B cell (primary cell): ENCODE results near the gene FBP1. TPM values are rescaled to one million over a fixed set of nuclear protein-coding genes. Genes with fewer than 3 reads are reported as not detected.

Experiments used
- ATAC-seq: fragments of 200-7000 bp; cut with Tn5 transposase; one replicate; pipeline ENCODE4 v1.10.0; 2021; ENCODE audit warnings: low read depth, mild to moderate bottlenecking, moderate number of reproducible peaks, moderate library complexity
- CTCF ChIA-PET: fragments of 350-600 bp; sonication (Branson Sonifier 250); formaldehyde crosslinking; loops from one replicate; lab custom pipeline; 2021; ENCODE audit warnings: antibody characterized with exemption, inconsistent platforms; lab: Charles Lee
- POLR2A ChIA-PET: fragments of 350-600 bp; sonication (Branson Sonifier 250); formaldehyde crosslinking; loops from one replicate; lab custom pipeline; 2021; ENCODE audit warnings: antibody characterized with exemption; lab: Charles Lee
- DNase-seq: peaks from one replicate; pipeline ENCODE4 v3.0.0; 2013
- H2AFZ ChIP-seq: 2 replicates; pipeline ENCODE4 v1.6.1; 2012; ENCODE audit warnings: mild to moderate bottlenecking, low read depth, low read length; ENCODE audit not compliant: insufficient read depth, poor library complexity, severe bottlenecking
- H3K27ac ChIP-seq, 2 donors: 1 replicate in 1 of 2; 2 replicates in 1 of 2; pipeline ENCODE4 v1.5.1; 2012 to 2013; ENCODE audit warnings: low read length in 2 of 2, mild to moderate bottlenecking in 2 of 2, moderate library complexity in 1 of 2
- H3K27me3 ChIP-seq, 4 experiments: fragments of 200-600 bp in 1 of 4; sonication (generic) in 1 of 4; replicated peaks in 1 of 4; 1 replicate in 2 of 4; 2 replicates in 2 of 4; pipeline versions ENCODE4 v1.6.1 to v1.7.0; 2013 to 2016; ENCODE audit warnings: low read length in 3 of 4, mild to moderate bottlenecking in 2 of 4, mixed read lengths in 1 of 4, moderate library complexity in 1 of 4; ENCODE audit not compliant: insufficient read depth in 4 of 4, control insufficient read depth in 3 of 4; ENCODE audit errors: control extremely low read depth in 1 of 4
- H3K36me3 ChIP-seq, 2 experiments: replicated peaks in 1 of 2; 1 replicate in 1 of 2; 2 replicates in 1 of 2; pipeline versions ENCODE4 v1.6.1 to v1.7.1; 2013; ENCODE audit warnings: low read length in 1 of 2; ENCODE audit not compliant: insufficient read depth in 2 of 2, control insufficient read depth in 1 of 2; ENCODE audit errors: control extremely low read depth in 1 of 2, extremely low read depth in 1 of 2
- H3K4me1 ChIP-seq, 2 donors: fragments of 200-600 bp in 1 of 2; sonication (generic) in 1 of 2; 1 replicate in 1 of 2; 2 replicates in 1 of 2; pipeline versions ENCODE4 v1.5.1 to v1.6.1; 2013 to 2017; ENCODE audit warnings: low read length in 2 of 2; ENCODE audit not compliant: control insufficient read depth in 2 of 2, insufficient read depth in 2 of 2
- H3K4me2 ChIP-seq: replicated peaks from 2 replicates; pipeline ENCODE3; 2012; ENCODE audit warnings: mild to moderate bottlenecking, low read depth, low read length; ENCODE audit not compliant: poor library complexity, severe bottlenecking
- H3K4me3 ChIP-seq, 5 experiments: fragments of 200-600 bp in 1 of 5; sonication (generic) in 1 of 5; 1 replicate in 3 of 5; 2 replicates in 2 of 5; pipeline versions ENCODE4 v1.5.1 to v1.7.0; 2011 to 2016; ENCODE audit warnings: low read length in 4 of 5, mild to moderate bottlenecking in 4 of 5, low read depth in 2 of 5, control low read depth in 1 of 5, moderate library complexity in 1 of 5; ENCODE audit not compliant: insufficient read depth in 1 of 5; ENCODE audit errors: control extremely low read depth in 1 of 5, extremely low read depth in 1 of 5
- H3K79me2 ChIP-seq: fragments of 200-600 bp; sonication (generic); one replicate; pipeline ENCODE4 v1.6.0; 2016; ENCODE audit warnings: low read length; ENCODE audit not compliant: control insufficient read depth, insufficient read depth
- H3K9ac ChIP-seq: fragments of 200-600 bp; sonication (generic); 2 replicates; pipeline ENCODE4 v1.6.1; 2017; ENCODE audit warnings: mild to moderate bottlenecking, low read length, moderate library complexity
- H3K9me3 ChIP-seq, 3 donors: one replicate each; pipeline versions ENCODE4 v1.6.1 to v1.7.1; 2013; ENCODE audit warnings: low read length in 2 of 3; ENCODE audit not compliant: control insufficient read depth in 2 of 3, insufficient read depth in 1 of 3; ENCODE audit errors: control extremely low read depth in 1 of 3
- H4K20me1 ChIP-seq: 2 replicates; pipeline ENCODE4 v1.6.0; 2012; ENCODE audit warnings: mild to moderate bottlenecking, low read length; ENCODE audit not compliant: insufficient read depth, control insufficient read depth, poor library complexity, severe bottlenecking
- H3K27ac Mint-ChIP-seq: one replicate; pipeline ENCODE4 v1.8.0; 2021; ENCODE audit warnings: mixed read lengths
- H3K27me3 Mint-ChIP-seq: one replicate; pipeline ENCODE4 v1.8.0; 2021; ENCODE audit warnings: mixed read lengths
- H3K4me1 Mint-ChIP-seq: one replicate; pipeline ENCODE4 v1.8.0; 2021; ENCODE audit warnings: mixed read lengths
- H3K4me3 Mint-ChIP-seq: one replicate; pipeline ENCODE4 v1.8.0; 2021; ENCODE audit warnings: mixed read lengths
- H3K9me3 Mint-ChIP-seq: one replicate; pipeline ENCODE4 v1.8.0; 2022; ENCODE audit warnings: mixed read lengths; ENCODE audit not compliant: insufficient read depth
- CTCF ChIP-seq: fragments of 200-600 bp; IDR thresholded peaks from one replicate; pipeline ENCODE4 v1.8.0; 2022; ENCODE audit warnings: antibody characterized with exemption, mild to moderate bottlenecking
- EZH2 ChIP-seq: IDR thresholded peaks from 2 replicates; pipeline ENCODE4 v1.6.1; 2012; ENCODE audit warnings: borderline replicate concordance, low read depth, mild to moderate bottlenecking, moderate library complexity, low read length; ENCODE audit not compliant: insufficient read depth, poor library complexity, severe bottlenecking
- WGBS: methylation state at CpG from one replicate; pipeline ENCODE4 v1.1.5; 2013; ENCODE audit warnings: missing lambda C conversion rate; ENCODE audit not compliant: insufficient coverage; 5-methylcytosine and 5-hydroxymethylcytosine counted together
- intact Hi-C: fragments of 100-400 bp; cut with micrococcal nuclease; formaldehyde crosslinking; loops from one replicate; pipeline ENCODE4 v1.10.0; 2022
- polyA plus RNA-seq: library from polyadenylated mRNA; depleted of rRNA; stranded (reverse); fragments of >200 nt; gene quantifications from 2 replicates; pipeline ENCODE4 v1.2.3, GENCODE V29; 2012
- total RNA-seq, 2 donors: library from RNA; stranded (reverse); fragments of 120-200 nt in 1 of 2; gene quantifications; 1 replicate in 1 of 2; 2 replicates in 1 of 2; pipeline versions ENCODE4 v1.2.3 to v1.2.4, GENCODE V29; 2013 to 2022

FBP1 gene
- total and polyA plus RNA-seq, 2 donors (not counting 1 experiment from before 2014, with no cell fraction given): 2.8 TPM

GRCh38 chr9:94603259-94604160, 35.8 kb downstream of the FBP1 start:
- Mint-ChIP-seq H3K27ac (no peak overlapping the region), H3K9me3 (no peaks in the 10 kb centered on the region), H3K4me3 (no peak overlapping the region), H3K27me3 (peaks cover 33% of the 10 kb centered on the region), H3K4me1 (peaks cover 5% of the 10 kb centered on the region)
- DNase-seq (peak; percentile 67), ATAC-seq (peak; percentile 72)
- H4K20me1 ChIP-seq: no peaks in the 10 kb centered on the region
- no peaks in the 10 kb centered on the region for H3K9me3 ChIP-seq
- TF ChIP-seq EZH2: no peak
- TF ChIP-seq CTCF: peak; percentile 72
- ChIA-PET CTCF (interaction anchor here (0.5 to 1.3 kb wide), 3 partner anchors 17 to 525 kb away, joined by 3 read pairs; no protein-coding TSS in a partner anchor), POLR2A (no interaction called here)
- H2AFZ ChIP-seq: no peak overlapping the region
- H3K79me2 ChIP-seq: no peaks in the 10 kb centered on the region
- 17% methylated on average over 13 of the region's 21 CpGs for WGBS
- H3K27me3 ChIP-seq: no peaks in the 10 kb centered on the region
- H3K27ac ChIP-seq: no peak overlapping the region
- H3K36me3 ChIP-seq: no peaks in the 10 kb centered on the region
- intact Hi-C loops: no loop called here
- H3K4me1 ChIP-seq: peaks cover 0 to 4% of the 10 kb centered on the region in 2 donors
- no peak overlapping the region for H3K9ac ChIP-seq
- no peak overlapping the region for H3K4me2 ChIP-seq
- H3K4me3 ChIP-seq: no peak overlapping the region

GRCh38 chr9:94602666-94603065, 36.7 kb downstream of the FBP1 start:
- CTCF ChIA-PET: interaction anchor here (0.5 to 0.7 kb wide), 3 partner anchors 21 to 308 kb away, joined by 3 to 4 read pairs (median 3); no protein-coding TSS in a partner anchor
- 100% methylated on average over 3 of the region's 6 CpGs for WGBS
- Mint-ChIP-seq H3K27me3 (peaks cover 30% of the 10 kb centered on the region), H3K9me3 (no peaks in the 10 kb centered on the region), H3K4me3 (no peak overlapping the region), H3K27ac (no peak overlapping the region), H3K4me1 (peaks cover 5% of the 10 kb centered on the region)
- ATAC-seq: no peak
- Histone ChIP-seq H3K4me2 (no peak overlapping the region), H3K27me3 (no peaks in the 10 kb centered on the region), H3K4me3 (no peak overlapping the region), H3K9ac (no peak overlapping the region), H3K4me1 (peaks cover 0 to 4% of the 10 kb centered on the region in 2 donors), H3K27ac (no peak overlapping the region), H3K79me2 (no peaks in the 10 kb centered on the region), H3K9me3 (no peaks in the 10 kb centered on the region), H4K20me1 (no peaks in the 10 kb centered on the region), H2AFZ (no peak overlapping the region), H3K36me3 (no peaks in the 10 kb centered on the region)
- DNase-seq: no peak
- POLR2A ChIA-PET: no interaction called here
- intact Hi-C loops: no loop called here
- TF ChIP-seq CTCF (no peak), EZH2 (no peak)
